BLaER1 treated with 17β-estradiol and CSF1 and Interleukin-3, amounts not matched to agents 10 nM and 100 nM (cell line): ENCODE data around the gene ZNF674.
A peak's percentile ranks its signal among the peaks of the same experiment; 100 is the strongest.
"Not testable (repeated sequence)": the region's sequence is repeated elsewhere in the genome, so short reads cannot be mapped to it uniquely, and the experiment has no call there.

Source experiments
- H3K27ac ChIP-seq, 11 experiments: shearing (Covaris generic); formaldehyde crosslinking; 2 replicates each; pipeline ENCODE4 v1.8.1; 2022
- H3K27me3 ChIP-seq, 11 experiments: shearing (Covaris generic); formaldehyde crosslinking; 2 replicates each; pipeline ENCODE4 v1.8.1; 2022
- H3K36me3 ChIP-seq, 11 experiments: shearing (Covaris generic); formaldehyde crosslinking; 2 replicates each; pipeline ENCODE4 v1.8.1; 2022
- H3K4me1 ChIP-seq, 10 experiments: shearing (Covaris generic); formaldehyde crosslinking; 2 replicates each; pipeline ENCODE4 v1.8.1; 2022
- H3K4me2 ChIP-seq, 11 experiments: shearing (Covaris generic); formaldehyde crosslinking; 2 replicates each; pipeline ENCODE4 v1.8.1; 2022
- H3K4me3 ChIP-seq, 10 experiments: shearing (Covaris generic); formaldehyde crosslinking; 2 replicates each; pipeline ENCODE4 v1.8.1; 2022
- H3K9ac ChIP-seq, 11 experiments: shearing (Covaris generic); formaldehyde crosslinking; 2 replicates each; pipeline ENCODE4 v1.8.1; 2022
- H3K9me3 ChIP-seq, 11 experiments: shearing (Covaris generic); formaldehyde crosslinking; replicated peaks in 1 of 11; 2 replicates each; pipeline ENCODE4 v1.8.1; 2022
- H4K20me1 ChIP-seq, 11 experiments: shearing (Covaris generic); formaldehyde crosslinking; 2 replicates each; pipeline ENCODE4 v1.8.1; 2022
- Cebpa-rat ChIP-seq, 11 experiments: shearing (Covaris generic); IDR thresholded peaks; 2 replicates each; pipeline ENCODE4 v1.8.1; 2022

The ZNF674 gene

GRCh38 chrX:46559062-46559461, 13.8 kb upstream of the ZNF674 start:
- H3K9me3 ChIP-seq = no peaks in the 10 kb centered on the region
- peak overlapping the region in 2 of 11 experiments; percentile 30 to 35; a peak in 1 of 22 replicates for H3K4me2 ChIP-seq

GRCh38 chrX:46554942-46555341, 9.7 kb upstream of the ZNF674 start:
- H3K36me3 ChIP-seq = no peaks in the 10 kb centered on the region
- H3K27ac ChIP-seq = no peak overlapping the region
- TF ChIP-seq Cebpa-rat (IDR thresholded peaks at IDR 0.05) = peak in 3 of 11 experiments; percentile 18 to 52 (median 39); a peak in 3 of 22 replicates
- H3K4me3 ChIP-seq = no peak overlapping the region
- peaks cover 0 to 12% (median 7%) of the 10 kb centered on the region in 10 experiments; a peak in 6 of 20 replicates for H3K4me1 ChIP-seq
- H4K20me1 ChIP-seq = no peaks in the 10 kb centered on the region; a peak in 1 of 22 replicates
- H3K27me3 ChIP-seq = no peaks in the 10 kb centered on the region
- no peak overlapping the region for H3K4me2 ChIP-seq
- H3K9me3 ChIP-seq = no peaks in the 10 kb centered on the region
- no peak overlapping the region for H3K9ac ChIP-seq

More at GRCh38 chrX:46559062-46559461, 13.8 kb upstream of the ZNF674 start:
- Histone ChIP-seq H4K20me1 (0 out of 22 replicates have a peak, but pooled peaks cover 0 to 7% (median 0%) of the 10 kb centered on the region in 11 experiments), H3K9ac (no peak overlapping the region), H3K36me3 (no peaks in the 10 kb centered on the region), H3K4me1 (peaks cover 17 to 33% (median 25%) of the 10 kb centered on the region in 10 experiments), H3K27ac (no peak overlapping the region), H3K27me3 (no peaks in the 10 kb centered on the region; a peak in 1 of 22 replicates), H3K4me3 (no peak overlapping the region)
- no peak for TF ChIP-seq Cebpa-rat (IDR thresholded peaks at IDR 0.05)

GRCh38 chrX:46553935-46554334, 8.7 kb upstream of the ZNF674 start:
- no peaks in the 10 kb centered on the region; a peak in 1 of 22 replicates for H4K20me1 ChIP-seq
- no peak for TF ChIP-seq Cebpa-rat (IDR thresholded peaks at IDR 0.05)
- no peak overlapping the region for H3K9ac ChIP-seq
- H3K36me3 ChIP-seq = 0 out of 22 replicates have a peak, but pooled peaks cover 0 to 1% (median 0%) of the 10 kb centered on the region in 11 experiments
- H3K4me3 ChIP-seq = no peak overlapping the region
- H3K27me3 ChIP-seq = no peaks in the 10 kb centered on the region
- no peaks in the 10 kb centered on the region for H3K9me3 ChIP-seq
- no peak overlapping the region for H3K27ac ChIP-seq
- peaks cover 0 to 10% (median 3%) of the 10 kb centered on the region in 10 experiments; a peak in 6 of 20 replicates for H3K4me1 ChIP-seq
- no peak overlapping the region for H3K4me2 ChIP-seq

- peaks cover 0 to 16% (median 5%) of the 10 kb centered on the region in 11 experiments; a peak in 8 of 22 replicates for H3K36me3 ChIP-seq
- no peak overlapping the region for H3K4me3 ChIP-seq
- no peak overlapping the region for H3K9ac ChIP-seq
- TF ChIP-seq Cebpa-rat (IDR thresholded peaks at IDR 0.05) = no peak
- no peak overlapping the region for H3K27ac ChIP-seq
- H3K4me1 ChIP-seq = peaks cover 6 to 25% (median 14%) of the 10 kb centered on the region in 10 experiments; a peak in 17 of 20 replicates
- H3K4me2 ChIP-seq = no peak overlapping the region
- peaks cover 0 to 5% (median 0%) of the 10 kb centered on the region in 11 experiments; a peak in 3 of 22 replicates for H4K20me1 ChIP-seq
- no peaks in the 10 kb centered on the region for H3K27me3 ChIP-seq
- H3K9me3 ChIP-seq = peaks cover 0 to 4% (median 0%) of the 10 kb centered on the region in 11 experiments; a peak in 1 of 22 replicates
Measured at GRCh38 chrX:46551494-46552128, 6.4 kb upstream of the ZNF674 start.

GRCh38 chrX:46549914-46550313, 4.7 kb upstream of the ZNF674 start:
- TF ChIP-seq Cebpa-rat (IDR thresholded peaks at IDR 0.05) = no peak
- Histone ChIP-seq H4K20me1 (peaks cover 0 to 7% (median 0%) of the 10 kb centered on the region in 11 experiments; a peak in 3 of 22 replicates), H3K27ac (no peak overlapping the region), H3K36me3 (peaks cover 0 to 16% (median 5%) of the 10 kb centered on the region in 11 experiments; a peak in 8 of 22 replicates), H3K9ac (no peak overlapping the region), H3K4me3 (no peak overlapping the region), H3K9me3 (peaks cover 0 to 14% (median 3%) of the 10 kb centered on the region in 11 experiments; a peak in 9 of 22 replicates), H3K4me2 (no peak overlapping the region), H3K4me1 (peaks cover 10 to 28% (median 17%) of the 10 kb centered on the region in 10 experiments; a peak in 17 of 20 replicates), H3K27me3 (no peaks in the 10 kb centered on the region)

- H3K4me3 ChIP-seq = no peak overlapping the region
- no peak overlapping the region for H3K27ac ChIP-seq
- H3K36me3 ChIP-seq = peaks cover 0 to 16% (median 5%) of the 10 kb centered on the region in 11 experiments; a peak in 8 of 22 replicates
- H3K4me2 ChIP-seq = peak overlapping the region in 8 of 11 experiments; percentile 7 to 82 (median 66); a peak in 10 of 22 replicates
- H4K20me1 ChIP-seq = peaks cover 0 to 7% (median 0%) of the 10 kb centered on the region in 11 experiments; a peak in 3 of 22 replicates
- H3K27me3 ChIP-seq = no peaks in the 10 kb centered on the region
- no peak overlapping the region for H3K9ac ChIP-seq
- no peak for TF ChIP-seq Cebpa-rat (IDR thresholded peaks at IDR 0.05)
- H3K4me1 ChIP-seq = peaks cover 26 to 44% (median 33%) of the 10 kb centered on the region in 10 experiments
- peaks cover 0 to 16% (median 9%) of the 10 kb centered on the region in 11 experiments; a peak in 10 of 22 replicates for H3K9me3 ChIP-seq
Measured at GRCh38 chrX:46547857-46548256, 2.6 kb upstream of the ZNF674 start.

GRCh38 chrX:46544527-46544926, 694 bp downstream of the ZNF674 start:
- not testable (repeated sequence) for H4K20me1 ChIP-seq, H3K27me3 ChIP-seq
- peak overlapping the region; percentile 56 to 80 (median 76) for H3K4me2 ChIP-seq
- H3K9me3 ChIP-seq = peaks cover 0 to 18% (median 9%) of the 10 kb centered on the region in 11 experiments; a peak in 10 of 22 replicates
- peaks cover 0 to 16% (median 5%) of the 10 kb centered on the region in 11 experiments; a peak in 11 of 22 replicates for H3K36me3 ChIP-seq
- H3K27ac ChIP-seq = peak overlapping the region in 10 of 11 experiments; percentile 75 to 94 (median 88); a peak in 21 of 22 replicates
- H3K4me3 ChIP-seq = peak overlapping the region; percentile 64 to 84 (median 78)
- H3K9ac ChIP-seq = peak overlapping the region; percentile 80 to 95 (median 88)
- peaks cover 26 to 43% (median 33%) of the 10 kb centered on the region in 10 experiments for H3K4me1 ChIP-seq

GRCh38 chrX:46543441-46543840, 1.8 kb downstream of the ZNF674 start:
- no peak overlapping the region for H3K9ac ChIP-seq
- H3K27ac ChIP-seq = no peak overlapping the region
- peak overlapping the region; percentile 56 to 80 (median 76); a peak in 21 of 22 replicates for H3K4me2 ChIP-seq
- H3K27me3 ChIP-seq = no peaks in the 10 kb centered on the region
- H3K4me1 ChIP-seq = peaks cover 26 to 43% (median 33%) of the 10 kb centered on the region in 10 experiments
- no peak for TF ChIP-seq Cebpa-rat (IDR thresholded peaks at IDR 0.05)
- peaks cover 0 to 7% (median 0%) of the 10 kb centered on the region in 11 experiments; a peak in 2 of 22 replicates for H4K20me1 ChIP-seq
- peaks cover 0 to 23% (median 9%) of the 10 kb centered on the region in 11 experiments; a peak in 11 of 22 replicates for H3K9me3 ChIP-seq
- no peak overlapping the region for H3K4me3 ChIP-seq
- peaks cover 0 to 15% (median 9%) of the 10 kb centered on the region in 11 experiments; a peak in 13 of 22 replicates for H3K36me3 ChIP-seq

- Histone ChIP-seq H4K20me1 (no peaks in the 10 kb centered on the region), H3K27ac (peak overlapping the region in 1 of 11 experiments; percentile 52; a peak in 1 of 22 replicates), H3K9me3 (peaks cover 26 to 69% (median 52%) of the 10 kb centered on the region in 11 experiments), H3K4me3 (no peak overlapping the region; a peak in 1 of 20 replicates), H3K4me2 (peak overlapping the region in 7 of 11 experiments; percentile 16 to 69 (median 37); a peak in 11 of 22 replicates), H3K4me1 (peaks cover 9 to 61% (median 36%) of the 10 kb centered on the region in 10 experiments), H3K27me3 (no peaks in the 10 kb centered on the region), H3K9ac (no peak overlapping the region), H3K36me3 (peaks cover 0 to 41% (median 7%) of the 10 kb centered on the region in 11 experiments; a peak in 16 of 22 replicates)
- no peak for TF ChIP-seq Cebpa-rat (IDR thresholded peaks at IDR 0.05)
Measured at GRCh38 chrX:46531442-46531841, 13.8 kb downstream of the ZNF674 start.

GRCh38 chrX:46530404-46530908, 14.8 kb downstream of the ZNF674 start:
- Histone ChIP-seq H3K4me2 (peak overlapping the region in 10 of 11 experiments; percentile 44 to 76 (median 58); a peak in 15 of 22 replicates), H3K4me1 (peaks cover 9 to 67% (median 36%) of the 10 kb centered on the region in 10 experiments), H3K36me3 (peaks cover 0 to 47% (median 14%) of the 10 kb centered on the region in 11 experiments; a peak in 17 of 22 replicates), H3K27ac (peak overlapping the region in 3 of 11 experiments; percentile 65 to 70 (median 68); a peak in 4 of 22 replicates), H3K9ac (peak overlapping the region in 1 of 11 experiments; percentile 26; a peak in 2 of 22 replicates), H3K9me3 (peaks cover 26 to 76% (median 62%) of the 10 kb centered on the region in 11 experiments)
- H3K4me3 ChIP-seq, H3K27me3 ChIP-seq, H4K20me1 ChIP-seq: not testable (repeated sequence)

GRCh38 chrX:46529740-46530403, 15.3 kb downstream of the ZNF674 start:
- H3K4me1 ChIP-seq = peaks cover 9 to 67% (median 36%) of the 10 kb centered on the region in 10 experiments
- not testable (repeated sequence) for H3K27me3 ChIP-seq, H4K20me1 ChIP-seq, H3K4me3 ChIP-seq
- H3K4me2 ChIP-seq = peak overlapping the region; percentile 44 to 76 (median 58); a peak in 21 of 22 replicates
- H3K27ac ChIP-seq = peak overlapping the region in 9 of 11 experiments; percentile 14 to 70 (median 34); a peak in 13 of 22 replicates
- H3K36me3 ChIP-seq = peaks cover 0 to 47% (median 14%) of the 10 kb centered on the region in 11 experiments; a peak in 17 of 22 replicates
- H3K9me3 ChIP-seq = peaks cover 30 to 77% (median 63%) of the 10 kb centered on the region in 11 experiments
- peak overlapping the region in 6 of 11 experiments; percentile 6 to 64 (median 36); a peak in 7 of 22 replicates for H3K9ac ChIP-seq
